Liver (tissue), 9 donors: ENCODE results near the gene DHX40. TPM values are rescaled to one million over a fixed set of nuclear protein-coding genes. Genes with fewer than 3 reads are reported as not detected.
A peak's percentile ranks its signal among the peaks of the same experiment; 100 is the strongest.

Experiments
- DNase-seq: peaks from one replicate; pipeline ENCODE4 v3.0.0-alpha.2; 2017; ENCODE audit warnings: low spot score
- H3K27ac ChIP-seq, 2 donors: one replicate each; pipeline ENCODE4 v1.7.0; 2013; ENCODE audit warnings: inconsistent platforms in 2 of 2, low read length in 2 of 2, control low read depth in 1 of 2, low read depth in 1 of 2, mild to moderate bottlenecking in 1 of 2
- H3K27me3 ChIP-seq, 4 donors: one replicate each; pipeline versions ENCODE4 v1.6.1 to v1.7.0; 2013; ENCODE audit warnings: low read length in 3 of 4, inconsistent platforms in 1 of 4, mild to moderate bottlenecking in 1 of 4, moderate library complexity in 1 of 4; ENCODE audit not compliant: control insufficient read depth in 4 of 4, insufficient read depth in 4 of 4
- H3K36me3 ChIP-seq, 4 donors: one replicate each; pipeline versions ENCODE4 v1.6.1 to v1.7.0; 2013; ENCODE audit warnings: low read length in 3 of 4, mild to moderate bottlenecking in 3 of 4, low read depth in 1 of 4, moderate library complexity in 1 of 4; ENCODE audit not compliant: control insufficient read depth in 4 of 4, insufficient read depth in 3 of 4
- H3K4me1 ChIP-seq, 4 donors: one replicate each; pipeline versions ENCODE4 v1.6.1 to v1.7.0; 2013; ENCODE audit warnings: low read length in 3 of 4, mild to moderate bottlenecking in 3 of 4, moderate library complexity in 1 of 4; ENCODE audit not compliant: control insufficient read depth in 4 of 4, insufficient read depth in 4 of 4
- H3K4me3 ChIP-seq, 3 donors: one replicate each; pipeline versions ENCODE4 v1.6.1 to v1.7.0; 2013; ENCODE audit warnings: low read length in 3 of 3, control low read depth in 1 of 3, low read depth in 1 of 3, mild to moderate bottlenecking in 1 of 3
- H3K9ac ChIP-seq, 2 donors: one replicate each; pipeline ENCODE4 v1.7.0; 2013; ENCODE audit warnings: low read length in 2 of 2, mild to moderate bottlenecking in 2 of 2, moderate library complexity in 2 of 2, control low read depth in 1 of 2, low read depth in 1 of 2
- H3K9me3 ChIP-seq, 4 donors: one replicate each; pipeline versions ENCODE4 v1.6.1 to v1.7.0; 2013; ENCODE audit warnings: low read length in 3 of 4; ENCODE audit not compliant: control insufficient read depth in 4 of 4
- CTCF ChIP-seq: fragments of 150-350 bp; IDR thresholded peaks from 2 replicates; pipeline ENCODE4 v1.5.1; 2017; ENCODE audit warnings: improper control_type of control experiment, low read depth, low read length; ENCODE audit not compliant: missing input control
- EGR1 ChIP-seq, 2 donors: IDR thresholded peaks; 2 replicates each; pipeline ENCODE4 v1.6.1; 2016 to 2018; ENCODE audit warnings: antibody characterized with exemption in 2 of 2, low read depth in 2 of 2
- FOXA2 ChIP-seq: IDR thresholded peaks from 2 replicates; pipeline ENCODE4 v1.6.1; 2016; ENCODE audit warnings: antibody characterized with exemption
- GABPA ChIP-seq, 2 donors: IDR thresholded peaks in 1 of 2; conservative IDR thresholded peaks in 1 of 2; 2 replicates each; pipeline ENCODE4 v1.6.1; 2016; ENCODE audit warnings: antibody characterized with exemption in 2 of 2, mild to moderate bottlenecking in 1 of 2, moderate library complexity in 1 of 2
- HNF4A ChIP-seq, 2 donors: conservative IDR thresholded peaks; 2 replicates each; pipeline ENCODE4 v1.6.1; 2016; ENCODE audit warnings: antibody characterized with exemption in 2 of 2, mild to moderate bottlenecking in 2 of 2
- HNF4G ChIP-seq: IDR thresholded peaks from 2 replicates; pipeline ENCODE4 v1.6.1; 2016; ENCODE audit warnings: antibody characterized with exemption
- JUND ChIP-seq, 2 donors: IDR thresholded peaks; 2 replicates each; pipeline ENCODE4 v1.6.1; 2016; ENCODE audit warnings: antibody characterized with exemption in 2 of 2
- MAX ChIP-seq: IDR thresholded peaks from 2 replicates; pipeline ENCODE4 v1.6.1; 2016; ENCODE audit warnings: antibody characterized with exemption
- RXRA ChIP-seq, 2 donors: IDR thresholded peaks; 2 replicates each; pipeline ENCODE4 v1.6.1; 2017 to 2018; ENCODE audit warnings: antibody characterized with exemption in 2 of 2, mild to moderate bottlenecking in 1 of 2
- SP1 ChIP-seq: IDR thresholded peaks from 2 replicates; pipeline ENCODE4 v1.6.1; 2018; ENCODE audit warnings: antibody characterized with exemption, mild to moderate bottlenecking
- TAF1 ChIP-seq: conservative IDR thresholded peaks from 2 replicates; pipeline ENCODE4 v1.6.1; 2016; ENCODE audit warnings: antibody characterized with exemption, mild to moderate bottlenecking
- YY1 ChIP-seq: IDR thresholded peaks from 2 replicates; pipeline ENCODE4 v1.6.1; 2016; ENCODE audit warnings: antibody characterized with exemption, mild to moderate bottlenecking
- ZBTB33 ChIP-seq: IDR thresholded peaks from 2 replicates; pipeline ENCODE4 v1.6.1; 2016; ENCODE audit warnings: antibody characterized with exemption
- WGBS: extraction: QIAGEN DNeasy Blood & Tissue Kit; methylation state at CpG from one replicate; pipeline ENCODE4 v1.1.7; 2013; 5-methylcytosine and 5-hydroxymethylcytosine counted together
- polyA plus RNA-seq, 2 donors: library from polyadenylated mRNA; stranded (reverse) in 1 of 2; unstranded in 1 of 2; fragments of 200-250 nt in 1 of 2; fragments of >200 nt in 1 of 2; fragmentation: Nextera tagmentation in 1 of 2; extraction: Ambion mirVana in 1 of 2; gene quantifications; one replicate each; pipeline versions ENCODE4 v1.2.1 to v1.2.3, GENCODE V29; 2013 to 2015
- total RNA-seq, 2 donors: library from RNA; depleted of rRNA; stranded (reverse); fragments of >200 nt; gene quantifications; one replicate each; pipeline ENCODE4 v1.2.3, GENCODE V29; 2014
- donor health status: healthy.
- donor health status: healthy.
- donor health status: healthy.
- donor health status: healthy.
- donor health status: healthy.

Gene DHX40
- total and polyA plus RNA-seq, 4 donors, result 3.8 to 20.7 (median 11.2) TPM

GRCh38 chr17:59627770-59628171 lies 62.4 kb downstream of the DHX40 start:
- Histone ChIP-seq H3K27ac (peak overlapping the region in 1 of 2 donors; percentile 36), H3K36me3 (peaks cover 0 to 4% (median 1%) of the 10 kb centered on the region in 4 donors), H3K4me1 (peaks cover 21 to 51% (median 41%) of the 10 kb centered on the region in 4 donors), H3K9me3 (no peaks in the 10 kb centered on the region), H3K9ac (no peak overlapping the region), H3K27me3 (no peaks in the 10 kb centered on the region), H3K4me3 (no peak overlapping the region)
- no peak for DNase-seq
- 34% methylated on average over 2 of the region's 2 CpGs for WGBS
- TF ChIP-seq HNF4A (conservative IDR thresholded peaks at IDR 0.05) (no peak), MAX (no peak), ZBTB33 (no peak), EGR1 (IDR thresholded peaks at IDR 0.05; ENCODE audit: low read depth in 2 of 2) (no peak), SP1 (no peak), FOXA2 (no peak), TAF1 (no peak), RXRA (IDR thresholded peaks at IDR 0.05) (no peak), JUND (IDR thresholded peaks at IDR 0.05) (no peak), CTCF (no peak), HNF4G (no peak)

- no peak overlapping the region for H3K9ac ChIP-seq
- H3K27ac ChIP-seq, result no peak overlapping the region
- peaks cover 0 to 4% (median 1%) of the 10 kb centered on the region in 4 donors for H3K36me3 ChIP-seq
- peaks cover 24 to 45% (median 36%) of the 10 kb centered on the region in 4 donors for H3K4me1 ChIP-seq
- DNase-seq, result no peak
- TF ChIP-seq GABPA (IDR thresholded peaks at IDR 0.05 in 1 of 2, conservative IDR thresholded peaks at IDR 0.05 in 1 of 2) (no peak), SP1 (no peak), EGR1 (IDR thresholded peaks at IDR 0.05; ENCODE audit: low read depth in 2 of 2) (no peak), CTCF (no peak), HNF4G (no peak), RXRA (IDR thresholded peaks at IDR 0.05) (no peak), YY1 (no peak)
- no peaks in the 10 kb centered on the region for H3K27me3 ChIP-seq
- H3K9me3 ChIP-seq, result no peaks in the 10 kb centered on the region
- H3K4me3 ChIP-seq, result no peak overlapping the region
- WGBS, result 91% methylated on average over 3 of the region's 3 CpGs
Measured at GRCh38 chr17:59629174-59629573, 63.8 kb downstream of the DHX40 start.
